GM18511 (cell line): ENCODE measurements around the gene GJB6.
A peak's percentile ranks its signal among the peaks of the same experiment; 100 is the strongest.
"Not testable (repeated sequence)": the region's sequence is repeated elsewhere in the genome, so short reads cannot be mapped to it uniquely, and the experiment has no call there.

Experiments
- ATAC-seq: cut with Tn5 transposase; IDR thresholded peaks from one replicate; pipeline ENCODE4 v1.9.1; 2021; ENCODE audit warnings: mild to moderate bottlenecking, moderate library complexity; ENCODE audit not compliant: unreplicated experiment

GJB6 gene

DNA sequence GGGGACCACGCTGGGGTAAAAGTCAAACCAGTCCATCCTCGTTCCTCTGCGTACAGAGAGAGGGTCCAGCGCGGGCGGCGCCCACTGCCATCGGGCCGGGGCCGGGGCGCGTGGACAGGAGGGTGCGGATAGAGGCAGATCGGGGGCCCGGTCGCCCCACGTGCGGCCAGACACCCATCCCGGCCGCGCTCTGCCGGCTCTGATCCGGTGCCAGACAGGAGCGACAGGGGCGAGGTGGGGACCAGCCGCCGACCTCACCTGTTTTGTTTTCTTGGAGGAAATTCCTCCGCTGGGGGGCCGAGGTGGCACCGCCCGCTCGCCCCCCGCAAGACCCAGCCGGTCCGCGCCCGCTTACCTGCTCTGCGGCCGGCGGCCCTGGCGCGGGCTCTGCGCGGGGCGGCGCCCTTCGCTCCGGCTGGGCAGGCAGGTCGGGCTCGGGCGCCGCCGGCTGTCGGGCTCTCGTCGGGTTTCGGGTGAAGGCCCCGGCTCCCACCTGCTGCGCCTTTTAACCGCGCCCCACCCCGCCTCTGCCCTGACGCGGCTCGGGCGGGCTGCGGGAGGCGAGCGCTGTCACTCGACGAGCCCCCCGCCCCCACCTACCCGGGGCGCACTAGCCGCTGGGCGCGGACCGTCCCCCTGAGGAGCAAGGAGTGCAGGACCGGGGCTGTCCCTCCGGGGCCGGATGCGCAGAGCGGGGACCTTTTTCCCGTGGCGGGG, at the start of gene GJB6:
Gene GJB6 (minus strand): TSS at position 481 of the 717 bp plus-strand sequence. CDS start 8,839 bp downstream, outside the sequence.
- ATAC-seq = peak; percentile 55

DNA sequence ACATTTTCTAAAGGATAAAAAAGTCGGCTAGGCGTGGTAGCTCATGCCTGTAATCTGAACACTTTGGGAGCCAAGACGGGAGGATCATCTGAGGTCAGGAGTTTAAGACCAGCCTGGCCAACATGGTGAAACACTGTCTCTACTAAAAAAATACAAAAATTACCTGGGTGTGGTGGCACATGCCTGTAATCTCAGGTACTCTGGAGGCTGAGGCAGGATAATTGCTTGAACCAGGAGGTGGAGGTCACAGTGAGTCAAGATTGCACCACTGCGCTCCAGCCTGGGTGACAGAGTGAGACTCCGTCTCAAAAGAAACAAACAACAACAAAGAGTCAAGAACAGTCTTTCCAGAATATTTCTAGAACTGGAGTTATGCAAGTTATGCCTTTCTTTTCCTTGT, 44.8 kb upstream of the GJB6 start:
- not testable (repeated sequence) for ATAC-seq

DNA sequence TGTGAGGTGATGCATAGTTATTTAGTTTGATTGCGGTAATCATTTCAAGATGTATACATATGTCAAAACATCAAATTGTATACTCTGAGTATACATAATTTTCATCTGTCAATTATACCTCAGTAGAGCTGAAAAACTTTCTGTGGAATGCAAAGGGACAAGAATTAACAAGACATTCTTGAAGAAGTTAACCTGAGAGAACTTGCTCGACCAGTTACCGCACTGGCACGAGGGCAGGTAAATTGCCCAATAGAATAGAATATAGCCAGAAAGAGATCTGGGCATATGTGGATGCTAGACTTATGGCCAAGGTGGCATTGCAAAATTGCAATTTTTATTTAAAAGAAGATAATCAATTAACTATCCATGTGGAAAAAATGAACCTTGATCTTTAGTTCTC, 42.3 kb upstream of the GJB6 start:
- no peak for ATAC-seq

DNA sequence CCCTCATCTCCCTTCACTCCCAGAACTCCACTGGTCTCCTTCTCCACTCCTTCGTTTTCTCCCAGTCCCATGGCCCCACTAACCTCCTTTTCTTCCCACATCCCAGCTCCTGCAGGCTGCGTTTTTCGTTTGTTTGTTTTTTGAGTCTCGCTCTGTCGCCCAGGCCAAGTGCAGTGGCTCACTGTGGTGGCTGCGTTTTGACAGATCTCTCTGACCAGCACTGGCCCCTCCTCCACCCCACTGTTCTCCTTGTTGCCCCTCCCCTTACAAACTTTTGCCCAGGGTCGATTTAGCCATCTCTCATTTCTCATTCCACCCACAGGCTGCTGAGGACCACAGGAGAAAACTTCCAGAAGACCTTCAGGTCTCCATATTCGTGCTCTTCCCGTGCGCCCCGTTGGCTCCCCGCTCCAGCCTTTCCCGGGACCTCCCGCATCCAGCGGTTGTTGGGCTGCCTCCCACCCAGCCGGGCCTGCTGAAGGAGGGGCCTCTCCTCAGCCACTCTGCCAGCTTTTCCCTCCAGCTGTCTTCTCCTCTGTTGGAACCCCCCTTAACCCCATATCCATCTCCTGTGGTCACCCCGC, 40.6 kb upstream of the GJB6 start:
- no peak for ATAC-seq

DNA sequence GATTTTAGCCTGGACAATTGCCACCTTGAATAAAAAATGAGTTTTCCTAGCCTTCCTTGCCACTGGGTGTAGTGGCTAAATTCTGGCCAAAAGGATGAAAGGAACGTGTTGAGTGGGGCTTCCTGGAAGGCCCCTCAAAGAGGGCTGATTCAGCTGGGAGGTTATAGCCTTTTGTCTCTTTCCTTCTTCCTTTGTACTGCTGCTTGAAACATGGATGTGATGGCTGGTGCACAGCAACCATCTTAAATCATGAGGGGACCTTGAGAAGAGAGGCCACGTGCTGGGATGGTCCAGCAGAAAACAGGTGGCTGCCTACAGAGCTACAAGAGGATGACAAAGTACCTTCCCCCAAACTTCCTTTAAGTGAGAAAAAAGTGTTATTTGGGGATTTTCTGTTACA, 40.0 kb upstream of the GJB6 start:
- no peak for ATAC-seq

DNA sequence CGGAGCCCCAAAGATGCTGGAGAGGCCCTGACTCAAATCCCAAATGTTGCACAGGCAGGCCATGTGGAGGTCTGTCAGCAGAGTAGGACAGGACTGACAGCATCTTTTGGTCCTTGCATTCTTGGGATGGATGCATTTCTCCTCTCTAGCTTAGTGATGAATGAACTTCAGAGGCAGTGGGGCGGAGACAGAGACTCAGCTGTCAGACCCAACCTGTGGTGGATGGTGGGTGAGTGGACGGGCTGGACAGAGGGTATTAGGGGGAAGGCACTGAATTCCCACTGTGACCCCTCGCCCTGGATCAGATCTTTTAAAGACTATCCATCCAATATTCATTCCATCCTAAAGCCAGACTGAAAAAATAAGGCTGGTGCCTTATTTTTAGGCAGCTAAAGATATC, 39.3 kb upstream of the GJB6 start:
- ATAC-seq = no peak

DNA sequence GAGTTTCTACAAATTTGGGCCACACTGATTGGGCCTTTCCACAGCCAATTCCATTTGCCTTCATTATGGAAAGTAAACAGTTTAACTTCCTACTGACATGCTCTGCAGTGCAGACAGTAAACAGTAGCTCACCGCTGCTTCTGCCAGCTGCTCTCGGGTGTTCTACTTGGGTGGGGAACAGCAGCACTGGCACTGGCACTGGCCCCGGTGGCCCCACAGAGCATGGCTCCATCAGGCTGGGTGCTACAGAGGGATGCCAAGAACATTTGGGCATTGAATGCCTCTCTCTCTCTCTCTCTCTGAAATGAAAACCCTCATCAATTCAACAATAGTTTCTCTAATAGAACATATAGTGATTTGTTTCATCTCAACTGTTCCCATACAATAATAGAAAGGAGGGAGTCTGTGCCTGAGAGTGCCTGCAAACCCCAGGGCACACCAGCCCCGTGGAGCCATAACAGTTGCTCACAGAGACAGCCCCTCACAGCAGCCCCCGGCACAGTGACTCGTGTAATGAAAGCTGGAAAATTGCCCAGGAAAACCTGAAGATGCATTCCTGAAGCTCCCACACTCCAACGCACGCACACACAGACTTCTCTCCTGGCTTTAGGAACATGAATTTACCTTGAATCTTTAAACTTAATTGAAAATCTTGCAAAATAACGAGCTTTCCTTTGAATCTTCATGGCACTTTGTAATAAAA, 38.2 kb upstream of the GJB6 start:
- no peak for ATAC-seq

DNA sequence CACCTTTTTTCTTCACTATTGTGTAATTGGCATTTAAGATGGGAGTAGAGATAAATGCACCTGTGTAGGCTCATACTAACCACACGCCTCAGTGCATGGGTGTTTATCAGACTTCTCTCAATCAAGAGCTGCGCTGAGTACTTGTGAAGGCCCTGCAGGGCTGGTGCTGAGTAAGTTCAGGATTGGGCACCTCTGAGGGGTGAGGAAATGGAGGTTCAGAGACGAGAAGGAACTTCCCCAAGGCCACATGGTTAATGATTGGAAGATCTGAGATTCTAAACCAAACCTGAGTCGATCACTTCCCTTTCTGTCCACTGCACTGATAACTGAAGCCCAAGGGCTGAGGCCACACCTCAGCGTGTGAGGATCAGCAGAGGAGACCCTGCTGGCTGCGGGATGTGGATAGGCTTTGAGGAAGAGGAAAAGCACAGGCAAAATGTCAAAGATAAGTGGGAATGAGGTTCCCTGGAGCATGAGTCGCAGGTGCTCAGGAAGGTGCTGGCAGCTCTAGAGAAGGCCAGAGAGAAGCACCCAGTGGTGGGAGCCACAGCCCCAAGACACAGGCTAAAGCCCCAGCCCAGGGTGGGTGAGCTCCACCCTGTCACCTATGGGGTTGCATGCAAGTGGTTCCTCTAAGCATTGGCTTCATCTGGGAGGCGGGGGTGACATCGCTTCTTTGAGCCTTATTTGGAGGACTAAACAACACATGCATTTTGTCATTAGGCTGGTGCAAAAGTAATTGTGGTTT, 32.3 kb upstream of the GJB6 start:
- peak; percentile 99 for ATAC-seq

DNA sequence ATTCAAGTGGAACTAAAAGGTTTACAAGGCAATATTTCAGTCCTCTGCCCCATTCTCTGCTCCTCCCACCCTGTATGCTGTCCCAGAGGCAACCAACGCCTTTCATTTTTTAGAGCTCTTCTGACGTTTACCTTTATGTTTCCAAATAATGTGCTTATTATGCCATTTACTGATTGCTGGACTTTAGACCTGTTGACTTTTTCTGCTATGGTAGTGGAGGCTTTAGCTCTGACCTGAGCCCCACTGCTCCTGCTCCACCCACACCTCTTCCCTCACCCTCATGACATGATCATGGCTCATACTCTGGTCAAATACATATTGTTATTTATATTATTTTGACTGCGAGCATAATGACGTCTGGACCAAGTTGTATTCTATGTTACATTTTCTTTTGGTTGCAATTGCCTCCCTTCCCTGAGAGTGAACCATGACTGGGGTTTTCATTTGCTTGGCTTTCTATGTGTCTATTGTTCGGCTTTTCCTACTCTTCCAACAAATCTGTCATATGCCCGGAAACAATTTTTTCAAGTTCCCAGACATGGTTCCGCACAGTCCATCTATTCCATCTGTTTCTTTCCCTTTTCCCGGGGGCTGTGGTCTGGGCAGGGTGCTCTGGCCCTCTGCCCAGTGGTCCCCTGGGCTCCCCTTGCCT, 31.4 kb upstream of the GJB6 start:
- ATAC-seq = no peak

DNA sequence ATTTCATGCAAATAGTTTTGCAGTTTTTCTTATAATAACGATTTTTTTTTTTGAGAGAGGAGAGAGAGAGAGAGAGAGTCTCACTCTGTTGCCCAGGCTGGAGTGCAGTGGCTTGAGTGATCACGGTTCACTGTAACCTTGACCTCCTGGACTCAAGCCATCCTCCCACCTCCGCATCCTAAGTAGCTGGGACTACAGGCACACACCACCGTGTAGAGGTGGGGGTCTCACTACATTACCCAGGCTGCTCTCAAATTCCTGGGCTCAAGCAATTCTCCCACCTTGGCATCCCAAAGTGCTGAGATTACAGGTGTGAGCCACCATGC, 26.8 kb upstream of the GJB6 start:
- ATAC-seq = no peak

DNA sequence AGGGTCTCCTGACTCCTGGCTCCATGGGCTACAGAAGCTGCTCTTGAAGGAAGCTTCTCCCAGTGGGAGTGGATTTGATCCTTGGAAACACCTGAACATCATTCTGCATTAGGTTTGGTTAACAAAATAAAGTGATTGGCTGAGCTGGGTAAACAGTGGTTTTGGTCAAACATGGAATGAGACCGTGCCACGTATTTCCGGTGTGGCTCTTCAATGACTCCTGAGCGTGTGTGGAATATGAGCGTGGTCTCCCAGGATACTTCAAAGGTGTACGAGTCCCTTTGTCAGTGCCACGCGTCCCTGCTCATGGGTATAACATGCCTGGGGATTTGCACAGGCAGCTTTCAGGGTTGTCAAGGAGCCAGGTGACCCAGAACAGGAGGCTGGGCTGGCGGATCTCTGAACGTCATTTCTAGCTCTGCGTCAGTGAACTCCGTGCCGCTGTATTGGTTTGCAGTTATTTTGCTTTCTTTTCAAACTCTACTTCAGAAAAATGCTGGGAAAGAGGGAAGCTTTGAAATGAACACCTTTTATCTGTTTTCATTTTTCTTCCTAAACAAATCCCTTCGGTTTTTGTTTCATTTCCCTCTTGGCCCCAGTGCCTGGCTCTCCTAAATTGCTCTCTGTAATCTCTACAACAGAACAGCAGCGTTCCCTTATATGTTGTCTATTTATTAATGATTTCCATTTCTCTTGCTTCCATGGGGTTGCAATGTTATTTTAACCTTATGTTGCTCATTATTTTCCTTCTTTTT, 26.3 kb upstream of the GJB6 start:
- no peak for ATAC-seq

DNA sequence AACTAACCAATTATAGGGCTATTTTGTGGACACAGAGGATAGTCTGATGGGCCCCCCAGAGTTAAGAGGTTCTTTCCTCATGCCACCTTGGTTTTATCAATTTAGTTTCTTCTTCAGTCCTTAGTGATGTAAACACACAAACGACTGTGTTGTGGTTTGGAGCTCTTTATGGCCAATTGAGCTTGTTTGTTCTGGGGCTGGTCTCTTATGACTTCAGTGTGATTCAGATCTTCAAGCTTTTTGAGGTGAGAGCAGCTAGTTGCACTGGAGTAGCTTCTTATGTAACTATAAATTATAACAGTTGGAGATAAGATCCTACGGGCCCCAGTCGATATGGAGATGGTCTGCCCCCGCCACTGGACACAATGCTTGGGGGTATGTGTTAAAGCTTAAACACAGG, 22.0 kb upstream of the GJB6 start:
- ATAC-seq = no peak

DNA sequence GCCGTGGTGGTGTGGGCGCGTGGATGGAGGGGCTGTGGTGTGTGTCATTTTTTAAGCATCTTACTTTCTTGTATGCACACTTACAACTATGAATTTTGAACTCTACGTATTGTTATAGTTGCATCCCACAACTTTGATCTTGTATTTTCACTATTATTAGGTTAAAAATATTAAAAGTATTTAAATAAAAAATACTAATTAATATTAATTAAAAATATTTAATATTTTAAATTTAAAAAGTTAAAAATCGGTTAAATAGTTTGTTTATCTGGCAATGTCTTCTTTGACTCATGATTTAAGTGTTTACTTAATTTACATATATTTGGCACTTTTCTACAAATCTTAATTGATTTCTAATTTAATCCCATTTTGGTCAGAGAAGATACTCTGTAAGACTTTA, 17.8 kb upstream of the GJB6 start:
- ATAC-seq = no peak

DNA sequence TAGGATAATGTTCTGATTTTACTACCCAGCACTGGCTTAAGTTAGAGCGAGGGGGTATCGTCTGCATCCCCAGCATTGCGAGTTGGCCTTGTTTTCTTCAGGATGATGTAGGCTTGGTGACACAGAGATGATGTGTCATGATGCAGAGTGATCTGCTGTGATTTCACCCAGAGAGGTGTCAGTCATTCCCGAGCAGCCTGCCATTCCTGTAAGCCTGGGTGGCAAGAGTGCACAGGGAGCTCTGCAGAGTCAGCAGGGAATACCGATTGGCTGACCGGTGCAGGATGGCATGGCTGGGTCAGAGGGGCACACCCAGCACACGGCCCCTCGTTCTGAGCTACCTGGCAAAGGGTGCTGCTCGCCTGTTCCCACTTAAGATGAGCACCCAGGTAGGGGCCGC, 15.8 kb upstream of the GJB6 start:
- ATAC-seq = no peak

DNA sequence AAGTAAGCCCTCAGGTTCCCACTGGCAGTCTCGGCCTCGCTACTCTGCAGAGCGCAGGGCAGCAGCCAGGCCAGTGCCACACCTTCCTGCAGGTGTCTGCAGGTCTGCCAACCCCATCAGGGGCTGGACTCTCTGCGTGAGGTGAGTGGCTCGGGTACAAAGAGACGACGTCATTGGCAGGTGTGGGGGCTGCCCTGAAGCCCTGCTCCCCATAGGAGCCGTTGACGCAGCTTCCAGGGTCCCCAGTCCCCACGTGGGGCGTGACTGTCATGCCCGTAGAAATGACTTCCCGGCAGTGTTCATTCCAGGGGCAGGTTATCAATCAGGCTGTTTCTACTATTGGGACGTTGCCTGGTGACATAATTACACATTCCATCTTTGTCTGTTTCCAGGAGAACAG, 15.3 kb upstream of the GJB6 start:
- ATAC-seq = no peak

DNA sequence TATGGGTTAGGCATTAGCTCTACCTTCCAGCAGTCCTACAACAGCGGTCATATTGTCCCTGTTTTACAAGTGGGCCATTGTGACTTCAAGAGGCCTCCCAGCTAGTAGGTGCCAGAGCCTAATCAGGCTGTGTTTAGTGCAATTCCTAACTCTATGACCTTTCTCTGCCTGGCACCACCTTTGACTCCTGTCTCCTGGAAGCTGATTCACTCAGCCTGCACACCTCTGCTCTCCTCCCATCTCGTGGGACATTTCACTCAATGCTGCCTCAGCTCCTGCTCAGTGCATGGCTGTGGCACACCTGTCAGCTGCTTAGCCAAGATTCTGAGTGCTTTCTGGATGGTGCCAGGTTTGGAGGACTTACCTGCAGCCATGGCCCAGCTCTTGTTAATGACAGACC, 9.5 kb upstream of the GJB6 start:
- no peak for ATAC-seq

DNA sequence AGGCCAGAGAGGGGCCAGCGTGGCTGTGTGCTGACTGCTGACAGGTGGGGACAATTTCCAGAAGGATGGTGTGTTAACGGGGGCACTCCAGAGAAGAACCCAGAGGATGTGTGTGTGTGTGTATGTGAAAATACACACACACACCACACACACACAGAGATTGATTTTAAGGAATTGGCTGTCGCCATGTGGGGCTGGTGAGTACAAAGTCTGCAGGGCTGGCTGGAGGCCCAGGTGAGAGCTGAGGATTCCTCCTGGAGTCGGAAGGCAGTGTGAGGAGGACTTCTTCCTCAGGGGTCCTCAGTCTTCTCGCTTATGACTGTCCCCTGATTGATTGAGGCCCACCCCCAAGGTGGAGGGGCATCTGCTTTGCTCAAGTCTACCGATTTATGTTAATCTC, 7.6 kb upstream of the GJB6 start:
- ATAC-seq = no peak

DNA sequence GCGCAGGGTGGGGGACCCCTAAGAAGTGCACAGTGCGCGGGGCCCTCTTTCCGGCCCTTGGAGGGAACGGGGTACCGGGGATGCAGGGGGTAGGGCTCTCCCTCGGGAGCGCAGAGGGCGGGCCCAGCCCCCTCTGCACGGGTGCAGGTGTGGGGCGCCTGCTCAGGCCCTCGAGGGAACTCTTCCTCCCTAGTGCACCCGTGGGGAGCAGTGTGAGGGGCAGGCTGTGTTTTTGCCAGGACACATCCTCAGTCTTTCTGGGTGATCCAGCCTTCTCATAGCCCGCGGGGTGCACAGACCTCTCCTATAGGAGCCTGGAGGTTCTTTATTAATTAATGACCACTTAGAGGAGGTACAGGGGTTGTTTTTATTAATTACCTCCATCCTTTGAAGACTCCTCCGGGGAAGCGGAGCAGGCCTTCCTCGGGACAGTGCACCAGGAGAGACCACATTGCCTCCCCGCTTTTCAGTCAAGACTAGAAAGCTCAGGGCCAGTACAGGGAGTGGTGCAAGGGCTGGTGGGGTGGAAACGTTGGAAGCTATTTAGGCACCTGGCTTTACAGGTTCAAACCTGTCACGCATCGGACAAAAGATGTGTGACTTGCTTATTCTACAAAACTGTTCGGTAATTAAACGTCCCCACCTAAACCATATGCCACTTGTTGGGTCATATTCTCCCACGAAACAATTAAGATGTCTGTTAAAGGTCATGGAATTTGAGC, 598 bp upstream of the GJB6 start:
- no peak for ATAC-seq

DNA sequence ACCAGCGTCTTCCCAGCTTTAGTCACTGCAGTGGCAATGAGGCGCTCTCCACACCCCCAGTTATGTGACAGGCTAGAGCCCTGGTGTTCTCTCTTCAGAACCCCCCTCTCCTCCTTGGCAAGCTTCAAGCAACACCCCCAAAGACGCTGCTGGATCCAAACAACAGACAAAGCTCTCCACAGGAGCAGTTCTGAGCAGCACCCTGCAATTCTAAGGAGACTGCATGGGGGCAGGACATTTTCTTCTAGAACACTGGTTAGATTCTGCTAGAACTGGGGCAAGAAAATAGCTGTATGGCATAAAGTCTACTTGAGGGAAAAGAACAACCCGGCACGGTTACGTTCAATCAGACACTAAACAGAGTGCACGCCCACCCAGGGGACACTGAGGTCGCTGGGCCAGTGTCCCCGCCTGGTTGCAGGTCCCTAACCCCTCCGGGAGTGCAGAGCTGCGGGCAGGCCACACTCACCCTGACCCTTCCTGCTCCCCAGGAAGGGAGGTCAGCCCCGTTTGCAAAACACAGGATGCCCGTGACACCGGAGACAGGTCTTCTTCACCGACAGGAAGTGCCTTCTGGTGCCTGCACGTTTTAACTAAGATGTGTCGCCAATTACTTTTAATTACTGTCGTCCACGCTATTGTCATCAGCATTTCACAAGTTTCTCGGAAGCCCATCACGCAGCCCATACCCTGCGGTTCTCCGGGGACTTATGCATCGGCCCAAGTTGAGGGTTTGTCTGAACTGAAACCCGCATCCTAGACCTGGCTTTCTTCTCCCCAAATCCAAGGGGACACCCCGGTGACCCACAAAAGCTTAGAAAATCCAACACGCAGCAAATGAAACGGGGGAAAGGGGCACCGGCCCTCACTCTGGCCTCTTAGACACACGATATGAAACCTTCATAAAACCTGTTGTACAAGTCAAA, 943 bp downstream of the GJB6 start:
- no peak for ATAC-seq
